Right cardiac atrium (tissue), 5 donors: ENCODE measurements around the gene C1QTNF8. TPM values are rescaled to one million over a fixed set of nuclear protein-coding genes. Genes with fewer than 3 reads are reported as not detected.

ENCODE experiments used
- ATAC-seq, 2 donors: fragments of 200-7000 bp; cut with Tn5 transposase; one replicate each; pipeline versions ENCODE4 v1.8.0 to v1.9.1; 2020; ENCODE audit warnings: moderate library complexity in 2 of 2, mild to moderate bottlenecking in 1 of 2
- DNase-seq, 3 donors: peaks; one replicate each; pipeline ENCODE4 v3.0.0-alpha.2; 2020
- H3K27ac ChIP-seq: one replicate; pipeline ENCODE4 v1.5.1; 2013; ENCODE audit warnings: mild to moderate bottlenecking, low read length, control low read depth, moderate library complexity
- H3K27me3 ChIP-seq: one replicate; pipeline ENCODE4 v1.6.1; 2013; ENCODE audit not compliant: control insufficient read depth, insufficient read depth
- H3K4me1 ChIP-seq: one replicate; pipeline ENCODE4 v1.6.1; 2013; ENCODE audit warnings: low read length; ENCODE audit not compliant: control insufficient read depth, insufficient read depth
- H3K4me3 ChIP-seq: one replicate; pipeline ENCODE4 v1.5.1; 2013; ENCODE audit warnings: low read length, control low read depth
- H3K9me3 ChIP-seq: one replicate; pipeline ENCODE4 v1.6.1; 2013; ENCODE audit warnings: low read length; ENCODE audit not compliant: control insufficient read depth
- WGBS: extraction: QIAGEN DNeasy Blood & Tissue Kit; methylation state at CpG from one replicate; pipeline ENCODE4 v1.1.7; 2013; 5-methylcytosine and 5-hydroxymethylcytosine counted together
- intact Hi-C, 4 donors: fragments of 100-400 bp; cut with DNase I; formaldehyde crosslinking; loops; one replicate each; pipeline versions ENCODE4 v1.11.0 to v1.14.0; 2022 to 2023
- polyA plus RNA-seq: library from polyadenylated mRNA; stranded (reverse); fragments of 200-250 nt; gene quantifications from one replicate; pipeline ENCODE4 v1.2.3, GENCODE V29; 2013
- total RNA-seq, 4 donors: library from RNA; stranded (reverse); fragmentation: NEBNext Ultra II Directional; extraction: Animal tissue kit (Norgen Biotek cat#: 25700); gene quantifications; one replicate each; pipeline ENCODE4 v1.2.1, GENCODE V29; 2021
- donor health status: healthy with polysubstance abuse.
- donor health status: DM: no; HTN: yes; CAD: no.
- donor health status: DM: no; HTN: no; CAD: no.
- donor health status: DM: no; HTN: yes; CAD: no; lungs with severe emphysema.
- donor health status: DM: yes; HTN: yes; CAD: no.

Gene C1QTNF8
- total and polyA plus RNA-seq, 5 donors: 0.05 to 0.23 (median 0.15) TPM; not detected in 2

- Histone ChIP-seq H3K4me1 (no peaks in the 10 kb centered on the region), H3K27me3 (no peaks in the 10 kb centered on the region), H3K9me3 (no peaks in the 10 kb centered on the region), H3K4me3 (no peak overlapping the region), H3K27ac (no peak overlapping the region)
- DNase-seq (no peak), ATAC-seq (no peak)
- intact Hi-C loops: no loop called here
- WGBS: 93% methylated on average over 3 of the region's 3 CpGs
These were observed 39.4 kb upstream of the C1QTNF8 start for GRCh38 chr16:1135459-1135825.

GRCh38 chr16:1134776-1135458, 38.9 kb upstream of the C1QTNF8 start:
- intact Hi-C loops: no loop called here
- H3K4me3 ChIP-seq: no peak overlapping the region
- DNase-seq (no peak), ATAC-seq (no peak)
- H3K27ac ChIP-seq: no peak overlapping the region
- WGBS: 67% methylated on average over 30 of the region's 30 CpGs
- no peaks in the 10 kb centered on the region for H3K9me3 ChIP-seq
- no peaks in the 10 kb centered on the region for H3K27me3 ChIP-seq
- H3K4me1 ChIP-seq: no peaks in the 10 kb centered on the region

DNA sequence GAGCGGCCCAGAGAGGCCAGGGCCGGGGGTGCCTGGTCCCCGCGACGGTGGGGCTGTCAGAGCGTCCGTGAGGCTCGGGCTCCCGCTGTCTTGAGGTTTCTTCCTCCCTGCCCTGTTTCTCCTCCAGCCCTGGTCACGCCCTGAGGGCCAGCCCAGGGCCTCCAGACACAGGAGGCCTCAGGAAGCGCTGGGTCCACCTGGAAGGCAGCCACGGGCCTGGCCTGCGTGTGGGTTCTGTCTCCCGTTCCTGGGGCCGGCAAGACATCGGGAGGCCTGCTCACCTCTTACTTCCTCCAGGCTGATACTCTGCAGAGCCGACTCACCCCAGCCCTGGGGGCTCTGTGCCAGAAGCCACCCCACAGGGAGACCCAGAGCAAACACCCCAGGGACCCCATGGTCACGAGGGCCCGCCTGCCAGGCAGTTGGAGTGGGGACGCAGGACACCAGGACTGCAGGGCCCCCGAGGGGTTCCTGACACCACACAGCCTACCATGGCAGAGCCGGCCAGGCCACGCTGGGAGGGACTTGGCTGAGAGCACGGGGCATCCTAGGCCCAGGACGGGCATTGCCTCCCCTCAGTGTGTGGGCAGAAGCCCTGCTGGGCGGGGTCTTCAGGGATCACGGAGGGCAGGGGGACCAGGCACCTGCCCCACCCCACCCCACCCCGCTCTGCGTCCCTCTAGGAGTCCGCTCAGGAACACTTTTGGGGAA, 37.9 kb upstream of the C1QTNF8 start:
- intact Hi-C loops: no loop called here
- 65% methylated on average over 30 of the region's 30 CpGs for WGBS
- no peak for ATAC-seq
- no peaks in the 10 kb centered on the region for H3K4me1 ChIP-seq
- no peaks in the 10 kb centered on the region for H3K27me3 ChIP-seq
- DNase-seq: no peak
- no peak overlapping the region for H3K27ac ChIP-seq
- no peaks in the 10 kb centered on the region for H3K9me3 ChIP-seq
- no peak overlapping the region for H3K4me3 ChIP-seq

DNA sequence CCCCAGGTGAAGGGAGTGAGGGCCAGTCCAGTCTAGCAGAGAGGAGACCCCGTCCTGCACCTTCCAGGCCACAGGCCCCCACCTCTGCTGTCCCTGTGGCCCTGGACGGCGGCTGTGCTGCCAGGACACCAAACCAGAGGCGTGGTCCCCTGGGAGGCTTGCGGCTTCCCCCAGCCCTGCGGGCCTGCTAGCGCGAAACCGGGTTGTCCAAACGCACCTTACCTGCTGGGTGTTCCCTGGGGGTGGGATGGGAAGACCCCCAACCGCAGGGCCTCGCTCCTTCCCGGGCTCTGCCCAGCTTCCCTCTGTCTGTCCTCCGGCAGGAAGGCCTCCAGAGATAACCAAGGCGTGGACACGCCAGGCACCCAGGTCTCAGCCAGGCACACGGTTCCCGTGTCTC, 37.2 kb upstream of the C1QTNF8 start:
- Histone ChIP-seq H3K27ac (no peak overlapping the region), H3K9me3 (no peaks in the 10 kb centered on the region), H3K4me3 (no peak overlapping the region), H3K27me3 (no peaks in the 10 kb centered on the region), H3K4me1 (no peaks in the 10 kb centered on the region)
- 77% methylated on average over 18 of the region's 18 CpGs for WGBS
- DNase-seq (no peak), ATAC-seq (no peak)
- intact Hi-C loops: no loop called here

- WGBS: 64% methylated on average over 15 of the region's 15 CpGs
- intact Hi-C loops: no loop called here
- DNase-seq: no peak
- Histone ChIP-seq H3K9me3 (no peaks in the 10 kb centered on the region), H3K4me3 (no peak overlapping the region), H3K27me3 (no peaks in the 10 kb centered on the region), H3K4me1 (no peaks in the 10 kb centered on the region), H3K27ac (no peak overlapping the region)
- ATAC-seq: no peak
These were observed 36.4 kb upstream of the C1QTNF8 start for GRCh38 chr16:1132431-1132830.

DNA sequence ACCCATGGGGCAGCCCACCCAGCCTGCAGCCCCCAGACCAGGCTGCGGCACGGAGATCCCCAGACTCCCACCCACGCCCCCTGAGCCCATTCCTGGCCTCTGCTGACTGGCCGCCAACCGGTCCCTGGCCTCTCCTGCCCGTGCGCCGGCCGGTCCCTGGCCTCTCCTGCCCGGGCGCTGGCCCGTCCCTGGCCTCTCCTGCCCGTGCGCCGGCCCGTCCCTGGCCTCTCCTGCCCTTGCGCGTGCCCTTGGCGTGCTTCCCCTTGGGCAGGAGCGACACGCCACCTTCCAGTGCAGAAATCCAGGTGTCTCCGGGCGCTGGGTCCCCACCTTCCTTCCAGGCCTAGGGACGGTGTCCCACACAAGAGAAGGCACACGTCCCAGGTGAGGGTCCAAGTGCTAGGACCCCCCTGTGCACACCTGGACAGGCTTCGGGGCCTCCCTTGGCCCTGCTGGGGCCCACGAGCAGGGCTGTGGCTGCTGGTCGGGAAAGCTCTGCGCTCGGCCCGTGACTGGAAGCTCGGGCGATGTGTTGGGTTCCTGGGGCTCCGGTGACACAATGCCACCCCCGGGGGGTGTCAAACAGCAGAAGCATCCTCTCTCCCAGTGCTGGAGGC, 35.4 kb upstream of the C1QTNF8 start:
- H3K4me1 ChIP-seq: no peaks in the 10 kb centered on the region
- H3K27ac ChIP-seq: no peak overlapping the region
- 89% methylated on average over 35 of the region's 35 CpGs for WGBS
- H3K4me3 ChIP-seq: no peak overlapping the region
- H3K27me3 ChIP-seq: no peaks in the 10 kb centered on the region
- no peaks in the 10 kb centered on the region for H3K9me3 ChIP-seq
- intact Hi-C loops: no loop called here
- DNase-seq: no peak
- ATAC-seq: no peak

DNA sequence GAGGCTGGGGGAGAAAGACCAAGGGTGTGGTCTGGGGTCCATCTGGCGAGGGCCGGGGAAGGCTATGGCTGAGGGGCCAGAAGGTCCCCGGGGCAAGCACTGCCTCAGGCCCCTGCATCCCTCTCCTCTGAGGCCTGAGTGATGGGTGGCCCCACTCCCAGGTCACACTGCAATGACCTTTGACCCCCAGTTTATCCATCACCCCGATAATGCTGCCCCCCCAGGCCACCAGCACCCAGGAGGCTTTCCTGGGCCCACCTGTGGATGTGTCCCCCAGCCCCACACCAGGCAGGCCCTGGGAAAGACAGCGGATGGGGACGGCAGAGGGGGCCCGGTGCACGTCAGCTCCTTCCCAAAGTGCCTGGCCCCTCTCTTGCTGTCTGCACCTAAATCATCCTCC, 34.3 kb upstream of the C1QTNF8 start:
- WGBS: 87% methylated on average over 8 of the region's 8 CpGs

GRCh38 chr16:1129106-1129960, 33.3 kb upstream of the C1QTNF8 start:
- WGBS: 90% methylated on average over 48 of the region's 48 CpGs
- intact Hi-C loops: no loop called here
- ATAC-seq (no peak), DNase-seq (no peak)
- Histone ChIP-seq H3K27ac (no peak overlapping the region), H3K4me1 (no peaks in the 10 kb centered on the region), H3K27me3 (no peaks in the 10 kb centered on the region), H3K4me3 (no peak overlapping the region), H3K9me3 (no peaks in the 10 kb centered on the region)

More for the DNA sequence above, 34.3 kb upstream of the C1QTNF8 start:
- Histone ChIP-seq H3K27ac (no peak overlapping the region), H3K27me3 (no peaks in the 10 kb centered on the region), H3K9me3 (no peaks in the 10 kb centered on the region), H3K4me1 (no peaks in the 10 kb centered on the region), H3K4me3 (no peak overlapping the region)
- DNase-seq (no peak), ATAC-seq (no peak)
- intact Hi-C loops: no loop called here

GRCh38 chr16:1127971-1128715, 32.1 kb upstream of the C1QTNF8 start:
- no peaks in the 10 kb centered on the region for H3K9me3 ChIP-seq
- no peaks in the 10 kb centered on the region for H3K4me1 ChIP-seq
- ATAC-seq (no peak), DNase-seq (no peak)
- no peak overlapping the region for H3K4me3 ChIP-seq
- 85% methylated on average over 31 of the region's 31 CpGs for WGBS
- intact Hi-C loops: no loop called here
- H3K27me3 ChIP-seq: no peaks in the 10 kb centered on the region
- no peak overlapping the region for H3K27ac ChIP-seq

- Histone ChIP-seq H3K4me1 (no peaks in the 10 kb centered on the region), H3K27ac (no peak overlapping the region), H3K9me3 (no peaks in the 10 kb centered on the region), H3K27me3 (no peaks in the 10 kb centered on the region), H3K4me3 (no peak overlapping the region)
- WGBS: 54% methylated on average over 16 of the region's 16 CpGs
- DNase-seq (no peak), ATAC-seq (no peak)
- intact Hi-C loops: no loop called here
These were observed 31.1 kb upstream of the C1QTNF8 start for GRCh38 chr16:1127101-1127500.
